ENCODE data around the gene RPRD1B. TPM values are rescaled to one million over a fixed set of nuclear protein-coding genes. Genes with fewer than 3 reads are reported as not detected.

RPRD1B gene
- total and polyA plus RNA-seq, 2 donors (not counting 3 experiments of a cell fraction or from before 2014, with no cell fraction given): 13.0 to 29.3 TPM

DNA sequence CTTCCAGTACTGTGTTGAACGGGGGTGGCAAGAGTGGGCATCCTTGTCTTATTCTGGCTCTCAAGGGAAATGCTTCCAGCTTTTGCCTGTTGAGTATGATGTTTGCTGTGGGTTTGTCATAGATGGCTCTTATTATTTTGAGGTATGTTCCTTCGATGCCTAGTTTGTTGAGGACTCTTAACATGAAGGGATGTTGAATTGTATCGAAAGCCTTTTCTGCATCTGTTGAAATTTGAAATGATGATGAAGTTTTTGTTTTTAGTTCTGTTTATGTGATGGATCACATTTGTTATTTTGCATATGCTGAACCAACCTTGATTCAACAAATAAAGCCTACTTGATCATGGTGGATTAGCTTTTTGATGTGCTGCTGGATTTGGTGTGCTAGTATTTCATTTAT lies 48.0 kb downstream of the RPRD1B start:
- FAIRE-seq: no peak
- Histone ChIP-seq H2AFZ (ENCODE audit: low read depth, low read length) (no peak overlapping the region), H3K9ac (replicated peaks; ENCODE audit: extremely low read depth, insufficient read depth, low read length) (no peak overlapping the region), H4K20me1 (replicated peaks; ENCODE audit: control insufficient read depth, extremely low read depth, insufficient read depth, low read length) (no peaks in the 10 kb centered on the region), H3K27ac (ENCODE audit: insufficient read depth, low read depth, low read length) (no peak overlapping the region), H3K4me2 (ENCODE audit: insufficient read depth, low read length) (no peak overlapping the region), H3K9me1 (replicated peaks; ENCODE audit: control insufficient read depth, extremely low read depth, insufficient read depth, low read length) (no peaks in the 10 kb centered on the region), H3K79me2 (ENCODE audit: control insufficient read depth, insufficient read depth, low read length) (peaks cover 19% of the 10 kb centered on the region), H3K36me3 (ENCODE audit: control insufficient read depth in 2 of 2, extremely low read depth in 1 of 2, insufficient read depth in 2 of 2, low read length in 2 of 2) (peaks cover 1 to 5% of the 10 kb centered on the region in 2 experiments), H3K4me1 (ENCODE audit: control insufficient read depth, extremely low read depth, insufficient read depth, low read length) (peaks cover 21% of the 10 kb centered on the region), H3K9me3 (replicated peaks; ENCODE audit: control insufficient read depth, insufficient read depth, low read length) (no peaks in the 10 kb centered on the region), H3K4me3 (replicated peaks in 1 of 3; ENCODE audit: insufficient read depth in 1 of 3, low read depth in 1 of 3, low read length in 3 of 3) (no peak overlapping the region), H3K27me3 (ENCODE audit: control insufficient read depth in 2 of 2, insufficient read depth in 2 of 2, low read length in 2 of 2) (no peaks in the 10 kb centered on the region)
- intact Hi-C loops (cut with micrococcal nuclease): no loop called here
- POLR2A ChIA-PET: no interaction called here
- no peak for DNase-seq (ENCODE audit: low read depth, low spot score)
- TF ChIP-seq, protein P1, sequence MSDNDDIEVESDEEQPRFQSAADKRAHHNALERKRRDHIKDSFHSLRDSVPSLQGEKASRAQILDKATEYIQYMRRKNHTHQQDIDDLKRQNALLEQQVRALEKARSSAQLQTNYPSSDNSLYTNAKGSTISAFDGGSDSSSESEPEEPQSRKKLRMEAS (IDR thresholded peaks at IDR 0.05; ENCODE audit: insufficient read depth, insufficient read length): no peak
- TF ChIP-seq POLR2A (IDR thresholded peaks at IDR 0.05; ENCODE audit: low read depth, low read length): no peak
- no peak for TF ChIP-seq FOS (IDR thresholded peaks at IDR 0.05; ENCODE audit: borderline replicate concordance, insufficient read depth, low read length)
- no peak for TF ChIP-seq EZH2 (IDR thresholded peaks at IDR 0.05; ENCODE audit: borderline replicate concordance, low read depth, low read length, severe bottlenecking)
- TF ChIP-seq JUN (IDR thresholded peaks at IDR 0.05; ENCODE audit: borderline replicate concordance, insufficient read depth, insufficient read length, low read depth): no peak
- no peak for TF ChIP-seq GATA2 (IDR thresholded peaks at IDR 0.05; ENCODE audit: insufficient read depth, insufficient read length, low read depth, low read length)
- TF ChIP-seq, protein P2, sequence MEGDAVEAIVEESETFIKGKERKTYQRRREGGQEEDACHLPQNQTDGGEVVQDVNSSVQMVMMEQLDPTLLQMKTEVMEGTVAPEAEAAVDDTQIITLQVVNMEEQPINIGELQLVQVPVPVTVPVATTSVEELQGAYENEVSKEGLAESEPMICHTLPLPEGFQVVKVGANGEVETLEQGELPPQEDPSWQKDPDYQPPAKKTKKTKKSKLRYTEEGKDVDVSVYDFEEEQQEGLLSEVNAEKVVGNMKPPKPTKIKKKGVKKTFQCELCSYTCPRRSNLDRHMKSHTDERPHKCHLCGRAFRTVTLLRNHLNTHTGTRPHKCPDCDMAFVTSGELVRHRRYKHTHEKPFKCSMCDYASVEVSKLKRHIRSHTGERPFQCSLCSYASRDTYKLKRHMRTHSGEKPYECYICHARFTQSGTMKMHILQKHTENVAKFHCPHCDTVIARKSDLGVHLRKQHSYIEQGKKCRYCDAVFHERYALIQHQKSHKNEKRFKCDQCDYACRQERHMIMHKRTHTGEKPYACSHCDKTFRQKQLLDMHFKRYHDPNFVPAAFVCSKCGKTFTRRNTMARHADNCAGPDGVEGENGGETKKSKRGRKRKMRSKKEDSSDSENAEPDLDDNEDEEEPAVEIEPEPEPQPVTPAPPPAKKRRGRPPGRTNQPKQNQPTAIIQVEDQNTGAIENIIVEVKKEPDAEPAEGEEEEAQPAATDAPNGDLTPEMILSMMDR (IDR thresholded peaks at IDR 0.05; ENCODE audit: extremely low read depth in 1 of 2, insufficient read depth in 1 of 2, low read depth in 1 of 2, low read length in 2 of 2): no peak
- no peak for TF ChIP-seq POLR2AphosphoS5 (IDR thresholded peaks at IDR 0.05; ENCODE audit: insufficient read depth, low read depth, low read length)
- no peak for TF ChIP-seq MYC (IDR thresholded peaks at IDR 0.05; ENCODE audit: low read depth, low read length)
- dilution Hi-C loops (cut with MboI; ENCODE audit: extremely low pct_ligation_motif_present, low sequenced_read_pairs): no loop called here
- BruUV-seq (replicated peaks): no TSS peak
- CTCF ChIA-PET: interaction anchor here (1.1 to 3.4 kb wide), 4 partner anchors 8 to 46 kb away, joined by 3 to 10 read pairs (median 8); no protein-coding TSS in a partner anchor
